Activated B cell treated with CpG ODN at 0.5 μM for 24 hours (primary cell): ENCODE measurements around the gene ESYT2. TPM values are rescaled to one million over a fixed set of nuclear protein-coding genes. Genes with fewer than 3 reads are reported as not detected.

ENCODE experiments used
- ATAC-seq: fragments of 200-7000 bp; cut with Tn5 transposase; one replicate; pipeline ENCODE4 v1.10.0; 2021; ENCODE audit warnings: low read depth, mild to moderate bottlenecking, moderate library complexity
- CTCF ChIA-PET: fragments of 350-600 bp; sonication (Branson Sonifier 250); formaldehyde crosslinking; loops from one replicate; lab custom pipeline; 2021; ENCODE audit warnings: antibody characterized with exemption; lab: Charles Lee
- POLR2A ChIA-PET: fragments of 350-600 bp; sonication (Branson Sonifier 250); formaldehyde crosslinking; loops from one replicate; lab custom pipeline; 2021; ENCODE audit warnings: antibody characterized with exemption; lab: Charles Lee
- DNase-seq: peaks from one replicate; pipeline ENCODE4 v3.0.0; 2022
- H3K27ac Mint-ChIP-seq: one replicate; pipeline ENCODE4 v1.8.0; 2020; ENCODE audit warnings: mixed read lengths
- H3K27me3 Mint-ChIP-seq: one replicate; pipeline ENCODE4 v1.8.0; 2021; ENCODE audit warnings: mixed read lengths
- H3K36me3 Mint-ChIP-seq: one replicate; pipeline ENCODE4 v1.8.0; 2021; ENCODE audit warnings: low read depth, mixed read lengths
- H3K4me1 Mint-ChIP-seq: one replicate; pipeline ENCODE4 v1.8.0; 2021; ENCODE audit warnings: mixed read lengths
- H3K4me3 Mint-ChIP-seq: one replicate; pipeline ENCODE4 v1.8.0; 2020; ENCODE audit warnings: mild to moderate bottlenecking, mixed read lengths
- H3K9me3 Mint-ChIP-seq: one replicate; pipeline ENCODE4 v1.8.0; 2020; ENCODE audit warnings: mixed read lengths
- intact Hi-C: fragments of 100-400 bp; cut with micrococcal nuclease; formaldehyde crosslinking; loops from one replicate; pipeline ENCODE4 v1.15.1; 2024
- total RNA-seq: library from RNA; stranded (reverse); gene quantifications from 2 replicates; pipeline ENCODE4 v1.2.3, GENCODE V29; 2022
- TF ChIP-seq, protein P1 (sequence below): fragments of 200-600 bp; IDR thresholded peaks from one replicate; pipeline ENCODE4 v1.8.0; 2022; ENCODE audit warnings: antibody characterized with exemption, mild to moderate bottlenecking

ESYT2 gene
- total RNA-seq, 1 donor from 2014 or later = 21.3 TPM

DNA sequence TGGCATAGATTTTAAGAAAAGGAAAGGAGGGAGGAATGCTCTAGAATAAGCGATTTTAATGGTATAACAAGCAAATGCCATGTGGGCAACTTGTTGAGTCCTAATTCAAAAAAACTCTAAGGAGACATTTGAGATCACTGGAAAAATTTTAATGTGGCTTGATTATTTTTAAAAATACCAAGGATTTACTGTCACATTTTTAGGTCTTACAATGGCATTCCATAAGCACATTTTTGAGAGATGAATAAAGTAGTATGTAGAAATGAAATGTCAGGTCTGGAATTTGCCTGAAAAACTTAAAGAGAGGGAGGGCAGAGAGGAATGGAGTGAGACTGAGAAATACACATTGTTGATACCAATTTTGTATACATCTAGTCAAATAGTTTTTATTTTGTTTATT is 145.0 kb downstream of the ESYT2 start:
- TF ChIP-seq, protein P1, sequence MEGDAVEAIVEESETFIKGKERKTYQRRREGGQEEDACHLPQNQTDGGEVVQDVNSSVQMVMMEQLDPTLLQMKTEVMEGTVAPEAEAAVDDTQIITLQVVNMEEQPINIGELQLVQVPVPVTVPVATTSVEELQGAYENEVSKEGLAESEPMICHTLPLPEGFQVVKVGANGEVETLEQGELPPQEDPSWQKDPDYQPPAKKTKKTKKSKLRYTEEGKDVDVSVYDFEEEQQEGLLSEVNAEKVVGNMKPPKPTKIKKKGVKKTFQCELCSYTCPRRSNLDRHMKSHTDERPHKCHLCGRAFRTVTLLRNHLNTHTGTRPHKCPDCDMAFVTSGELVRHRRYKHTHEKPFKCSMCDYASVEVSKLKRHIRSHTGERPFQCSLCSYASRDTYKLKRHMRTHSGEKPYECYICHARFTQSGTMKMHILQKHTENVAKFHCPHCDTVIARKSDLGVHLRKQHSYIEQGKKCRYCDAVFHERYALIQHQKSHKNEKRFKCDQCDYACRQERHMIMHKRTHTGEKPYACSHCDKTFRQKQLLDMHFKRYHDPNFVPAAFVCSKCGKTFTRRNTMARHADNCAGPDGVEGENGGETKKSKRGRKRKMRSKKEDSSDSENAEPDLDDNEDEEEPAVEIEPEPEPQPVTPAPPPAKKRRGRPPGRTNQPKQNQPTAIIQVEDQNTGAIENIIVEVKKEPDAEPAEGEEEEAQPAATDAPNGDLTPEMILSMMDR = no peak
- ATAC-seq = no peak
- no peak overlapping the region for H3K4me3 Mint-ChIP-seq

DNA sequence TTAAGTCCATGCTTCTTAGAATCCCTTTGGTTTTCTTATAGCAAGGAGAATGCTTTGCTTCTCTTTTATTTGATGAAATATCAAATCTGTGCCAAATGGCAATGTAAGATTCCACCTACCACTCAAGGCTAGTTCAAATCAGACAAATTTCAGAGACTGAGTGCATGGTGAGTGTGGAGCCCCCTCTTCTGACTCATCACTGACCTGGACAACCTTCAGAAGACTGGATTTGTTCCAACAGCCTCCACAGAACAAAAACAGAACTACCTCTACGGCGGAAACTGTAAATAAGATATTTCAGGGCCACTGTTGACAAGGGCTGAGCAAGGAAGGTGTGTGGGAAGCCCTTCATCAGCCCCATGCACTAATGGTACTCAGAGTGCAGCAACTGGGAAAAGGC is 145.8 kb downstream of the ESYT2 start:
- intact Hi-C loops = no loop called here
- H3K27ac Mint-ChIP-seq = no peak overlapping the region
- DNase-seq = no peak
- POLR2A ChIA-PET = no interaction called here
- H3K36me3 Mint-ChIP-seq = peaks cover 16% of the 10 kb centered on the region
- no peaks in the 10 kb centered on the region for H3K27me3 Mint-ChIP-seq
- no peak for ATAC-seq
- CTCF ChIA-PET = no interaction called here
- no peaks in the 10 kb centered on the region for H3K4me1 Mint-ChIP-seq
- TF ChIP-seq, protein P1 = no peak
- H3K9me3 Mint-ChIP-seq = no peaks in the 10 kb centered on the region
- no peak overlapping the region for H3K4me3 Mint-ChIP-seq

More for the DNA sequence above, 145.0 kb downstream of the ESYT2 start:
- H3K9me3 Mint-ChIP-seq = no peaks in the 10 kb centered on the region
- intact Hi-C loops = no loop called here
- ChIA-PET POLR2A (no interaction called here), CTCF (no interaction called here)
- H3K27me3 Mint-ChIP-seq = no peaks in the 10 kb centered on the region
- H3K27ac Mint-ChIP-seq = no peak overlapping the region
- H3K4me1 Mint-ChIP-seq = no peaks in the 10 kb centered on the region
- no peak for DNase-seq
- H3K36me3 Mint-ChIP-seq = peaks cover 16% of the 10 kb centered on the region

DNA sequence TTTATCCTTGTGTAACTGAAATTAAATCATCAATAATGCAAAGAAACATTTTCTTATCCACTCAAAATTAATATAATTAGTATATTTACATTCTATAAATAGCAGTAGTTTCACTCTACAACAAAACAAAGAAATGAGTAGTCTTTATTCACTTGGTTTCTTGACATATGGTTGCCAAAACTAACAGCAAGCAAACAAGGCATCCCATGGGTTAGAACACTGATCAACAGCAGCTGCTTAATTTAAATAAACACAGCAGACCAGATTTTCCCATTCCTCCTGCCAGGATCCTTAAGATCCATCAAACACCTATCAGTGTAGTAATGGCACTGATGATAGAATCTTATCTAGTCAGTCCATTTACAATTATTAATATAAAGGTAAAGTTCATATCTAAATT is 146.9 kb downstream of the ESYT2 start:
- POLR2A ChIA-PET = no interaction called here
- no peak overlapping the region for H3K4me3 Mint-ChIP-seq
- H3K27ac Mint-ChIP-seq = no peak overlapping the region
- no peaks in the 10 kb centered on the region for H3K27me3 Mint-ChIP-seq
- TF ChIP-seq, protein P1 = no peak
- no peak for ATAC-seq
- no peaks in the 10 kb centered on the region for H3K9me3 Mint-ChIP-seq
- H3K4me1 Mint-ChIP-seq = no peaks in the 10 kb centered on the region
- H3K36me3 Mint-ChIP-seq = peaks cover 11% of the 10 kb centered on the region
- DNase-seq = no peak
- CTCF ChIA-PET = no interaction called here
- intact Hi-C loops = no loop called here

Other genes starting within 250 kb of the ESYT2 start
- 1.6 and 1.8 TPM in 2 replicates for gene PTPRN2, start 241.7 kb downstream of the ESYT2 start, total RNA-seq
- 8.2 and 11.0 TPM in 2 replicates for gene NCAPG2, start 124.7 kb downstream of the ESYT2 start, total RNA-seq
- 10.7 and 15.2 TPM in 2 replicates for gene DYNC2I1, start 27.0 kb upstream of the ESYT2 start, total RNA-seq